Suppressor macrophage treated with lipopolysaccharide for 4 hours (primary cell): ENCODE data around the gene TCERG1L.

Experiments
- DNase-seq: peaks from one replicate; pipeline ENCODE4 v3.0.0-alpha.2; 2020

The TCERG1L gene

DNA sequence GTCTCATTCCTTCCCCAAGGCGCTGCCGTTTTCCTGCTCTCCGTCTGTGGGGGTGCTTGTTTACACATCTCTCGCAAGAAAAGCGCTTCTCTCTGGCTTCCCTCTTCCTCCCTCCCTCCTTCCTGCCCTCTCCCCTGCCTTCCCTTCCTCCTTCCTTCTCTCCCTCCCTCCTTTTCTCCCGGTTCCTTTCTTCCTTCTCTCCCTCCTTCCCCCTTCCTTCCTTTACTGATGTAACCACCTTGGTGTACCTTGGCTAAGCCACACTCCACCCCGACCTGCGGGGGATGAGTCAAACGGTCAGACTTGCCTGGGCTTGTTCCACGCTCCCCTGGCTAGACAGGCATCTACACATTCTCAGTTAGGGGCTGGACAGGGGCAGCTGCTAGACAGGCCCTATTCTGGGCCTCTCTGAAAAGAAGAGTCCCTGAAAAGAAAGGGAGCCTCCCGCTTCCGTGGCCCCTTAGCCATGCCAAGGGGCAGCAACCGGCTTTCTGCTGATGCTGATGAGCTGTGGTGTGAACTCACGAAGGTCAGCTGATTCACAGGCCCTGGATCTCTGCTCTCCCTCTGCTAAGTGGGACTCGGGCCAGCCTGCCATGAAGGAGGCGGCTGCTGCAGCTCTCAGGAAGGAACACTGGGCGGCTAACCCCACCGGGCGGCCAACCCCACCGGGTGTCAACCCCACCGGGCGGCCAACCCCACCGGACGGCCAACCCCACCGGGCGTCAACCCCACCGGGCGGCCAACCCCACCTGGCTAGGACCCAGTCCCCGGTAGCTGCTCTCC, 216.8 kb downstream of the TCERG1L start:
- no peak for DNase-seq

DNA sequence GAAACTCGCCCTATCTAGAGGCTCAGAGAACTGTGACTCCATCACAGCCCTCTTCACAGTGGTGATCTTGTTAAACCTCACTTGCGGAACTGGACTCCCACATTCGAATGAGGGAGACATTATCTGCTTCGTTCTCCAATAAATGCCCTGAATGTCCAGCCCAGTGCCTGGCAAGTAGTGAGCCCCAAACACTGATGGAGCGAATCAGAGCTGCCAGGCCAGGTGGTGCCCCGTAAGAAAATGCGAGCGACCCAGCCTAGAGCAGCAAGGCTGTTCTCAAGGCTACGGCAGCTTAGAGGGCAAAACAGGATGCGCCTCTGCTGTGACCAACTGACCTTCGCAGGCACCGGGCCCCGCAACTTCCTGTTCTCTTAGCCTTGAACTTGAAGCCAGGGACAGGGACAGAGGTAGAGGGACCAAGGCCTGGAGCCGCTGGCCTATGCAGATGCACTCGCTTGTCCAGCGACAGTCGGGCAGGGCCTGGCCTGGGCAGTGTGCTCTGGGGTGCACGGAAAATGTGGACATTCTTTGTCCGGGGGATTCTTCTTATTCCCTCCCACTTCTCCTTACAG, 217.6 kb downstream of the TCERG1L start:
- no peak for DNase-seq

DNA sequence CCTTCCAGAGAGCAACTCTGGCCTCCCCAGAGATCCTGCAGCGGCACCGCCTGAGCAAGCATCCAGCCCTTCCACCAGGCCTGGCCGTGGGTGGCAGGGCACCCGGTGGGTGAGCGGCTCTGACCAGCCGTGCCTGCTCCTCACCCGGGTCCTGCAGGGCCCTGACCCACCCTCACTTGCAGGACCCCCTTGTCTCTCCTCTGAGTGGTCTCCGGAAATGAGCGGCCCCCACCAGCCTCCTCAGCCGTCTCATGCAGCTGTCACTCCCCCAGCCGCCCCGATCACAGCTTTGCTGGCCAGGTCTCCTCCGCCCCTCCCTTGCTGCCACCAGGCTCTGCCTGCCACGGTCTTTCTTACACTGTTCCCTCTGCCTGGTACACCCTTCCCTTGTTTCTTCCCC, 218.2 kb downstream of the TCERG1L start:
- no peak for DNase-seq

DNA sequence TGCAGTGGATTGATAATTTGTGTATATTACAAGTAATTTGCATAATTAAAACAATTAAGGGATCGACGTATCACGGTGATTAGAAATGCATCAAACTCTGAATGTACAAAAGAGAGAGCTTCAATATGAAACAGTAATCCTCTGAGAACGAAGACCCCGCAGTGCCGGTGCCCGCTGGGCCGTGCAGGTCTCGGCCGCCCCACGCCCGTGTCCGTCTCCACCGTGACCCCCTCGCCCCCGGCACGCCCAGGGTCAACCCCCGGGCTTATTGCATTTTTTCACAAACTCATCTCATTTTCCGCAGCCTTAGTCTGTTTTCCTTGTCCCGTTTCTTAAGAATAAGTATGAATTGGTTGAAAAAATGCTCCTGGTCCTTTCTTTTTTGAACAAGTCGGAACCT, 218.6 kb downstream of the TCERG1L start:
- no peak for DNase-seq

DNA sequence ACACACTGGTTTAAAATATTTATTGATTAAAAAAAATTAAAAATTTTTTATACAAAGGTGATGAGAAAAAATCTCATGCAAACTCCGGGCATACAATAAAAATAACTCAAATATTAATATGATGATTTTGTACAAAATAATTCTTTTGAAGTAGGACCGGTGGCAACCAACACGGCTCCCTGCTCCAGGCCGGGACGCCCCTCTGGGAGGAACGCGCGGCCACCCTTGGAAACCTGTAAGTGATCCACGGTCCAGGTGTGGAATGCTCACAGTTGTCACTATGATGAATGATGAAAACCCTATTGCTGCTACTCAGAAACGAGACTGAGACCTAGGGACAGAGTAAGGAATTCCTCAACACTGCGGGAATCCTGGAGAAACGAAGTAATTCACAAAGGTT, 219.1 kb downstream of the TCERG1L start:
- DNase-seq = no peak

DNA sequence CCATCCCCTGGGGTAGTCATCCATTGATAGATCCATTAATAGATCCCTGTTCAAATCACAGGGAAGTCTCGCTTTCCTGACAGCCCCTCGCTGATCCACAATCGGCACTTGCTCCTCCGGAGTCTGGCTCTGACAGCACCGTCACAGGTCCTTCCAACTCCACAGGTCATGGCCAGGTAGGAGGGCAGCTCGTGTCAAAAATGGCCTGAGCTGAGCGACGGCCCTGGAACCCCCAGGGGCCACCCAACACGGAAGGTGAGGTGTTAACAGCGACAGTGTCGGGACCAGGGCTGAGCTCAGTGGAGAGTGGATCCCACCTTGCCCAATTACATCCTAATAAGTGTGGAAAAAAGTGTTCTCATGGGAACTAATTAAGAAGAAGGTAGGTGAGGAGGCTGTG, 219.8 kb downstream of the TCERG1L start:
- DNase-seq = no peak

DNA sequence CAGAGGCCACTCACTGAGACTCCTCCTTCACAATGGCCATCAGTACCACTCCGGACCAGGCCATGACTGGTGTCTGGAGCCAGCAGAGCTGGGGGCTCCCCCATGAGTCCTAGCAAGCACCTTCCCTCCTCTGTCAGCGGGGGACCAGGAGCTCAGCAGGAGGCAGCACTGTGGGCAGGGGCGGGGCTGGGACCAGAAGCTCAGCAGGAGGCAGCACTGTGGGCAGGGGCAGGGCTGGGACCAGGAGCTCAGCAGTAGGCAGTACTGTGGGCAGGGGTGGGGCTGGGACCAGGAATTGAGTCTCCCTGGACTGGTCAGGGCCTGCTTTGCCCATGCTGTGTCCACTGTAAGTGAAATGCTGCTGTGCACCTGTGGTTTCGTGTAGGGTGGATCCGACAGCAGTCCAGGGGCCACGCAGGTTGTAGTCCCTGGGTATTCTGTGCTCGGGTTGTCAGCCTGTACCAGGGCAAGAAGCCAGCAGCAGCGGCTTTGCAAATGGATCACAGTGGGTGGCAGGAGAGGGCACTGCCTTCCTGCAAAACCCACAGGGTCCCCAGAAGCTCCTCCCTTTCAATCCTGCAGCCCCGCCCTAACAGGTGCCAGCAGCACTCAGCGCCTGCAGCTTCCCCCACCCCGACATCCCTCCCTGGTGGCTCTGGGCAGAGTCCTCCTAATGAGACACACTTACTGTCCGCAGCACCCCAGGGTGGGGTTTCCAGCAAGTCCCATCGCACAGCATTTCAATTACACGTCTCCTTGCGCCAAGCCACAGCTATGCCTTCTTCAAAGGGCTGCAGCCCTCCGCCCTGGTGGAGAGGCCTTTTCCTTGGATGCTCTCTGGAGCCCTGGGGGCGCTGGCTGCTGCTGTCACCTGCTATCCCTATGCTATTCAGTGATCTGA, 220.5 kb downstream of the TCERG1L start:
- no peak for DNase-seq

DNA sequence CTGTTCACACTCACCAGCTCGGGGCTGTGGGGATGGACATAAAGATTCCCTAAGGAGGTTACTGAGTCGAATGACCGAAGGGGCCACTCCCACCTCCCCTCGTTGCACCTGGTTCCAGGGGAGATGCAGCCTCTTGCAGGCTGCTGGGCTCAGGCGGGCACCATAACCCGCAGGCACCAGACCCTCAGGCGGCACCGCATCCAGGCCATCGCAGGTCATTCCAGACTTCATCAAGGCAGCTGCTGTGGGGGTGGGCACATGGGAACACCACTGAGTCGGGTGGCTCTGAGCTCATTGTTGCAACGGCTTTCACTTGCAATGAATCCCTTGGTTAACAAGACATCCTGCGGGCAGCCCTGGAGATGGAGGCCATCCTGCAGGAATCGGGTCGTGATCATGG, 221.7 kb downstream of the TCERG1L start:
- no peak for DNase-seq

DNA sequence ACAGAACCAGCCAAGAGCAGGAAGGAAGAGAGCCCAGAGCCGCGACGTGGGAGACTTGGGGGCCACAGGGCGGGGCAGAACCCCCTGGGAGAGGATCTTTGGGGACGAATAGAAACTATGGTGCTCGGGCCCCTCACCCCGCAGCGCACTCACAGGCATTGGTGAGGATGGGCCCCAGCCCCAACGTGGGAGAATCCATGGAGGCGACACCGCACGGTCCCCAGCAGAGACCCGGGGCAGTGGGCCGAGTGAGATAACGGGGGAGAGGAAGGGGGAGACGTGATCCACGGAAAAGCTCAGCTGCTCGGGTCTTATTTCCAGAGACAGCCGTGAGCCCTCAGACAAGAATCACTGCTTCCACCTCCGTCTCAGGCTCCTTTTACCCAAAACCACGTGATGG, 222.4 kb downstream of the TCERG1L start:
- no peak for DNase-seq

DNA sequence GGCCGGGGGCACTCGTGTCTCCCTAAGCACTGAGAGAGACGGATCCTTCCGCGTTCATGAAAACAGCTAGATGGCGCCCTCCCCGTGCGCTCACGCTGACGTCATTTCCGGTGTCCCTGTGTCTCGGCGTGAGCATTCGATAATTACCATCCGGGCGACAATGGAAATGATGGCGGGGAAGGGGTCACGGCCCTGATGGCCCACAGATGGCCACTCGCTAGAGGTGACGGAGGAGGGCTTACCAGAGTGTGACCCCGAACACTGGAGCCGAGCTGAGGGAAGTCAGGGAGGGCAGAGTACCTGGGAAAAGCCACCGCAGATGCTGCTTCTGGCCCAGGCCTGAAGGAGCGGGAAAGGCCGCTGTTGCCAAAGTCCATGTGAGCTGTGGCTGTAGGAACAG, 222.9 kb downstream of the TCERG1L start:
- no peak for DNase-seq

DNA sequence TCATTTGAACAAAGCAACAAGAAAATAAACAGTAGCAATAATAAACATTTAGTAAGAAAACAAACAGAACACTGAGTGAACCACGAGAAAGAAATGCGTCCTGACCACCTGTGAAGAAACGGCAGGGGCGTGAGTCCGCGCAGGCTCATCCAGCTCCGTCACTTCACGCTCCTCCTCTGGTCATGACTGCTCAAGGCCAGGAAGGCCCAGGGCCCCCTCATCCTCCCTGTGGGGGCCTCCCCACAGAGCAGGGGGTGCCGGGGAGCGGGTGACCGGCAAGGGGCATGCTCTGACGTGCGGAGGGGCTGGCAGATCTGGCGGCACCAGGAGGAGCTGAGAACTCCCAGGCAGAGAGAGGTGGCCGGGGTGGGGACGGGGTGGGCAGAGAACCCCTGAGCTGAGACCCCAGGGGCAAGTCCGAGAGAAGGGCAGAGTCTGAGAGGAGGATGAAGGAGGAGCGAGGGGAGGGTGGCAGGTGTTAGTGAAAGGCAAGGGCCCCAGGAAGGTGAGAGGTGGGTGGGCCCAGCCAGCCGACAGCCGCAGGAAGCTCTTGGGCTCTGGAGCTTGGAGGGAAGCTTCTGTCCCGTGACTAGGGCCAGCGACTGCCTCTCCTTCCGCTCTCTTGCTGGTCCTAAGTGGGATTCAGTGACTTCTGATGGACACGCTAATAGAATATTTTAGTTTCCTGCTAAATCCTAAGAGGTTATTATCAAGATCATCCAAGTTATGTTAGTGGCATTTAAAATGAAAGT, 223.9 kb downstream of the TCERG1L start:
- no peak for DNase-seq

DNA sequence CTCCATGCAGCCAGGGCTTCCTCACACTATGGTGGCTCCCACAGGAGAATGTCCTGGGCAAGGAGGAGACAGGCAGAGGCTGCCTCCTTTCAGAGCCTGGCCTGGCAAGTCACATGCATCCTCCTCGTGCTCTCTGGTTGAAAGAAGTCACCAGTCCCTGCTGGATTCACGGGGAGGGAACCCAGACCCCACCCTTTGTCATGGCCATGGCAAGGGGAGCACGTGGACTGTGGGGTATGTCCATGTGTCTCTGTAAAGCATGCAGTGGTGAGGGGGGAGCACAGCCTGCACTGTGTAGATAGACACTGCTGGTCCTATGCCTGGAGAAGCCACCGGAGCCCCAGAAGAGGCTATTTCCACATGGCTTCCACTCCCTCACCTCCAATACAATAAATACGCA, 225.0 kb downstream of the TCERG1L start:
- no peak for DNase-seq

DNA sequence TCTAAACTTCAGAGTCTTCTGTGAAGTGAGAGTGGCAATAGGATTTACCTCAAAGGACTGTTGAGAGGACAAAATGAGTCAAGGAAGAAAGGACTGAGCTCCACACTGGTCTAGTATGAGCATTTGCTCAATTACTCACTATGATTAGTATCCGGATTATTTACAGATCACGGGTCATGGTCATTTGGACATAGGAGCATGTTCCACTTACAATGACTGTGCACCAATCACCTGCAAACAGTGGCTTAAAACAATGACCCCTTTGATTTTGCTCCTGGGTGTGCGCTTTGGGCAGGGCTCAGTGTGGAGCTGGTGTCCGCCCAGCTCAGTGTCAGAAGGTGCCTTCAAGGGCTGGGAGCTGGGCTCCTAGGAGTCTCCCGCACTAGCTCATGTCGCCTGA, 225.4 kb downstream of the TCERG1L start:
- DNase-seq = no peak

DNA sequence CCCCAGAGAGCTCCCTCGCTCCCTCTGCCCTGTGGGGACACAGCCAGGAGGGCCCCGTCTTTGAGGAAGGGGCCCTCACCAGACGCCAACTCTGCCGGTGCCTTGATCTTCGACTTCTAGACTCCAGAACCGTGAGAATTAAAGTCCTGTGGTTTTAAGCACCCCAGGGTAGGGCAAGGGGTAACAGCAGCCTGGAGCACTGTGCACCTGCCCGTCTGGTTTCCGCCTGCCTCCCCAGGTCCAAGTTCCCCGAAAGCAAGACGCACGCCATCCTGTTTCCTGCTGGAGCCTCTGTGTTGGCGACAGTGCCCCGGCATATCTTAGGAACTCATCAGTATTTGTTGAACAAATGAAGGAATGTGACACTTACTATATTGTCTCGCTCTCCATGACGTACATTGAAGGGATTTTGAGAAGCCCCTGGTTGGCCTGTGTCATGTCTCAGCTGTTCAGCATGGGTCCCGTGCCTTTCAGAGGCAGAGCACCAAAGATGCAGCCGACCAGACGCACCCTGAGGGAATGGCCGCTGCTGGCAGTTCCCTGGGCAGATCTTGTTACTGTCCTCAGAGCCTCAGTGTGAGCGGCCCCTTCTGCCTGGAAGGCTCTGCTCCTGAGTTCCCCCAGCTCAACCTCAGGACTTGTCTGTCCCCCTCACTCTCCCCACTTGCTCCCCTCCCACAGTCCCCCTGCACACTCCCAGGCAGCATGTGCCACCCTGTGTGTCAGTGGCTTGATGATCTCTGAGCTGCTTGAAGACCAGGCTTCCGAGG, 226.2 kb downstream of the TCERG1L start:
- no peak for DNase-seq

DNA sequence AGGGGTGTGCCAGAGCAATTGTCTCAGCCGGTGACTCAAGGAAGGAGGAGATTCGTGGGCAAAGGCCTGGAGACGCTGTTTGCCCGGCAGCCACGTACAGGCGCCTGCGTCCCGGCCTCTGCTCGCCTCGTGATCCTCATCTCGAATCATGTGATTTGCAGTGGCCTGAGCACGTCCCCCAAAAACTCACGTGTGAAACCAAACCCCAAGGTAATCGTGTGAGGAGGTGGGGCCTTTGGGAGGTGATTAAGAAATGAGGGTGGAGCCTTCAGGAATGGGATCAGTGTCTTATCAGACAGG, 226.8 kb downstream of the TCERG1L start:
- no peak for DNase-seq

DNA sequence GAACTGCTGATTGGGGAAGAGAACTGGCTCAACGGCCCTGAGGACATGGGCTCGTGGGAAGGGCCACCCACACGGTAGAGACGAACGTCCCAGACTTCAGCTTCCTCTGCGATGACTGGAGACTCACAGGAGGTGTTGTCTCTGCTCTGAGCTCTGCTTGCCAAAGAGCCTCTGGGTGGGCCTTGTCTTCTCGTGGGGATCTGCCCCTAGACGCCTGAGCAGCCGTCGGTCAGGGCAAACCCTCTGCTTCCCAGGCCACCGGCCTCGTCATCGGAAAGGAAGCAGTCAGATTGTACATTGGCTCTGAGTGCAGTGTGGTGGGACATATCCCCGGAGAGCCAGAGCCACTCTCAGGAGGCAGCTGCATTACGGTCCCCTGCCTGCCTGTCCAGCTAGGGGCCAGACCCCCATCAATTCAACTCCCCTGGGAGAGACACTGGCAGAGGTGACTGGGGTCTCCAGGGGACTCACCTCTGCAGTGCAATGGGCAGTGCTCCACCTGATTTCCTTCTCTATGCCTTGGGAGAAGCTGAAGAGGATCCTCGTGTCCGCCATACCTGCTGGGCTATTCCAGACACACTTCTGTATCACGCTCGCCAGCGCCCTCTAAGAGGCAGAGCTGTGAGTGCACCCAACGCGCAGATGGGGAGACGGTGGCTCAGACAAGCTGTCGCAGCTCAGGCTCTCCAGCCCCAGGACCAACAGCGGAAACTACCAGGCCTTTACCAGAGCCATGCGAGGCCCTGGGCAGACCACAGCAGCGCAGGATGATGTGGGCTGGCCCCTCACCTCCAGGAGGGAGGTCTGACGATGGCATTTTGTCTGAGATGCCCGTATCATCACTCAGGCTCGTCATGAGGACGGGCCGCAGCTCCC, 227.4 kb downstream of the TCERG1L start:
- DNase-seq = no peak

DNA sequence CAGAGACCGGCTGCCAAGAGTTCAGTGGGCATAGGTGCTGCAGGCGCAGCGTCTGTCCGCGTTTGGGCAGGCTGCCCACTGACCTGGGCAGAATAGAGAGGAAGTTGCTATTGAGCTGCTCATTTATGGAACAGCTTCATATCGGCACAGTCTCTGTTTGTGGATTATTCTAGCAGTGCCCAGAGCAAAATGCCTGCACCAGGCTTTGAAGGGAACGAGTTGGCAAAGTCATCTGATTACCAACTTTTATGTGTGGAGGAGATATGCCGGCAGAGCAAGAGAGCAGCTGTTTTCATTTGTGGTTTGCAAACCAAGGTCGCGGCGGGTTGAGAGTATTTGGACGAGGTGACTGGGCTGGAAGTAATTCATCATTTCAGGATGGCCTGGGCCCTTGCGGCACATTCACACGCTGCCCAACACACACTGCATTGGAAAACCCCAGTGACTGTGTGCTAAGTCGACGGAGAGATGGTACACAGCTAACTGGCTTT, 228.5 kb downstream of the TCERG1L start:
- no peak for DNase-seq

DNA sequence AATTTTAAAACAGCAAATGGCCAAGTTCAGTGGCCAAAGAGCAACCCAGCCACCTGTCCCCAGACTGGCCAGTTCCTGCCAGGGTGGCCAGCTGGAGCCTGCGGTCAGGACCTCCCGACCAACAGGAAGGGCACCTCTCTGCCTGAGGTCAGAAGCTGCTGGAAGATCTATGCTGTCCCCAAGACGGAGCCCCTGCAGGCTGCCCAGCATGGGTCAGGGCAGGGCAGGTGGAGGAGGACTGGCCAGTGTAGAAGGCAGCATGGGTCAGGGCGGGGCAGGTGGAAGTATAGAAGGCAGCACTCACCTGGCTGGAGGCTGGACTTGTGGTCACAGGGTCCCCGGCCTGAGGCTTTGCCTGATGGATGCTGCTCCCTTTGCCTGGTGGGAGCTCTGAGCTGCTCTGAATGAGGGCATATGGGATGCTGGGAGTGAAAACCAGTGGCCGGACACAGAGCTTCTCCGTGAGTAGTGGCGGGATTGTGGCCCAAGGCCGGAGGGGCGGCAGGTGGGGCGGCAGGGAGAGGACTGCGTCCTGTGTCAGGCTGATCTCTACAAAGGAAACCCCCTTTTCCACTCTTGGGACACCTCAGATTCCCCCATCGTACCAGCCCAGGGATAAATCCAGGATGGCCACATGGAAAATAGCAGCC, 229.2 kb downstream of the TCERG1L start:
- no peak for DNase-seq

DNA sequence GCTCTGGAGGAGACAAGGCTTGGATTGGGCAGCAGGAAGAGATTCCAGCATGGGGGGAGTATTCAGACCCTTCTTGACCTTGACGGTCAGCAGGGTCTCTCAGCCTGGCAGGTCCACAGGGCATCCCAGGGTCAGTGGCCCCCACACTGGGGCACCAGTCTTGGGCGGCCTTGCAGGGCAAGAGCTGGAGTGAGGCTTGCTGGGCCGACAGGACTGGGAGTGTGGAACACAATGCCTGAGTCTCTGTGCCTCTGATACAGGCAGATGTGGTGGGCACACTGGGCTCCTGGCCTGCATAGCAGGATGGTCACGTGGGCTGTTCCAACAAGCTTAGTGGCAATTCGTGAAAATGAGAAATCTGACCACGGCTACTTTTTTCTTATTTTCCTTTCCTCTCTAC, 229.7 kb downstream of the TCERG1L start:
- DNase-seq = no peak

DNA sequence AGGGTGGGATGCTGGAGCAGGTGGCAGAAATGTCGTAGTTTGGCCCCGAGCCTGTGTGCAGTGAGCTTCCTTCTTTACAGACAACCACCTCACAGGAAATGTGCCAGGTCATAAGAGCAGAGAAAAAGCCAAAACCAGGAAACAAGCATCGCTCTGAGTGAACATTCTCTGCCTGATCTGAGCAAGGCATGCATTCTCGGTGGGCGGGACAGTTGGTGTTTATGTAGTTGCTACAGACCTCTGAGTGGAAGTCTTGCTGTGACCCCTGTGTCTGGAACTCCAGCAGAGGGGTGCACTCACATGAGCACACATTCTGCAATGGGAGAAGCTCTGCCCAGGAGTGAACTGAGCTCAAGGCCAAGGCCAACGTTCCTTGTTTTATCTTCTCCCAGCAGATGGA, 230.1 kb downstream of the TCERG1L start:
- no peak for DNase-seq

DNA sequence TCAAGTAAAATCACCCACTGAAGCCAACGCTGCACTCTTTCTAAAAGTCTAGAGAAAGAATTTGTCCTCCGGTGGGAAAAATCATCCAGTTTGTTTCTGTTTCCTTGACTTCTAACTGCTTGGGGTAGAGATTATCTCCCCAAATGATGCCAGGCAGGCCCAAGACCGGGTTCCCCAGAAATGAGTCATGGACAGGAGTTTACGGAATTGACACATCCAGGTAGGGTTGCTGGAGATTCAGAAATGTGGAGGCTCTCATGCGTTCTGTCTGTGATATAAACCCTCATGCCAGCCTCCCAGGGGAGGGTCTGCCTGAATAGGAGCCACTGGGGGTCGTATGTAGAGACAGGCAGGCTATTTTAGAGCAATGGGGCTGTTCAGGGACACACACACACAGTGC, 230.9 kb downstream of the TCERG1L start:
- DNase-seq = no peak
